GM20431 (cell line): ENCODE data around the gene AKR1C8.
"Not testable (repeated sequence)": the region's sequence is repeated elsewhere in the genome, so short reads cannot be mapped to it uniquely, and the experiment has no call there.

Source experiments
- in situ Hi-C: fragments of 300-500 bp; cut with MseI, MboI; formaldehyde crosslinking; loops from one replicate; pipeline ENCODE4 v1.15.0; 2020; ENCODE audit warnings: low sequenced_read_pairs; ENCODE audit not compliant: unreplicated experiment

AKR1C8 gene

GRCh38 chr10:5116621-5117020, 68.3 kb downstream of the AKR1C8 start:
- in situ Hi-C loops: no loop called here

GRCh38 chr10:5109861-5110260, 75.1 kb downstream of the AKR1C8 start:
- in situ Hi-C loops: not testable (repeated sequence)

- in situ Hi-C loops: no loop called here
Observed at GRCh38 chr10:5108658-5109416, 76.1 kb downstream of the AKR1C8 start.

GRCh38 chr10:5107860-5108526, 77.0 kb downstream of the AKR1C8 start:
- in situ Hi-C loops: no loop called here

- in situ Hi-C loops: no loop called here
Observed at GRCh38 chr10:5106553-5106952, 78.4 kb downstream of the AKR1C8 start.

GRCh38 chr10:5105626-5106025, 79.3 kb downstream of the AKR1C8 start:
- in situ Hi-C loops: no loop called here
